Activated naive CD4-positive, alpha-beta T cell treated with anti-CD3 and anti-CD28 coated beads for 36 hours (primary cell): ENCODE data around the gene ZNF785. TPM values are rescaled to one million over a fixed set of nuclear protein-coding genes. Genes with fewer than 3 reads are reported as not detected.
A peak's percentile ranks its signal among the peaks of the same experiment; 100 is the strongest.

Source experiments
- CTCF ChIA-PET: fragments of 350-600 bp; sonication (Branson Sonifier 250); formaldehyde crosslinking; loops from one replicate; lab custom pipeline; 2021; ENCODE audit warnings: antibody characterized with exemption; lab: Charles Lee
- DNase-seq: peaks from one replicate; pipeline ENCODE4 v3.0.0-alpha.2; 2020
- H3K27ac Mint-ChIP-seq: one replicate; pipeline ENCODE4 v1.8.0; 2021; ENCODE audit warnings: mild to moderate bottlenecking, mixed read lengths
- H3K27me3 Mint-ChIP-seq: one replicate; pipeline ENCODE4 v1.8.0; 2021; ENCODE audit warnings: low read depth, mixed read lengths
- H3K36me3 Mint-ChIP-seq: one replicate; pipeline ENCODE4 v1.8.0; 2021; ENCODE audit warnings: low read depth, mixed read lengths
- H3K4me1 Mint-ChIP-seq: one replicate; pipeline ENCODE4 v1.8.0; 2021; ENCODE audit warnings: low read depth, mixed read lengths
- H3K4me3 Mint-ChIP-seq: one replicate; pipeline ENCODE4 v1.8.0; 2021; ENCODE audit warnings: mild to moderate bottlenecking, moderate library complexity, mixed read lengths
- H3K9me3 Mint-ChIP-seq: one replicate; pipeline ENCODE4 v1.8.0; 2021; ENCODE audit warnings: mixed read lengths
- intact Hi-C: fragments of 100-400 bp; cut with micrococcal nuclease; formaldehyde crosslinking; loops from one replicate; pipeline ENCODE4 v1.15.1; 2023
- total RNA-seq, 2 experiments: library from RNA; stranded (reverse); gene quantifications; one replicate each; pipeline ENCODE4 v1.2.3, GENCODE V29; 2021

ZNF785 gene
- total RNA-seq, 2 experiments from 2014 or later, result 11.9 to 13.2 TPM

GRCh38 chr16:30615358-30616091 is 30.0 kb upstream of the ZNF785 start:
- no peaks in the 10 kb centered on the region for H3K36me3 Mint-ChIP-seq
- peak; percentile 91 for DNase-seq

GRCh38 chr16:30609926-30610839 is 24.7 kb upstream of the ZNF785 start, which contains the start of gene ZNF689:
Gene ZNF689, minus strand, starts transcription at chr16:30610389. Its CDS starts 348 bp downstream, at chr16:30610041.
- peak within 1 kb of the TSS; percentile 83 for H3K4me3 Mint-ChIP-seq
- H3K36me3 Mint-ChIP-seq, result peaks cover 13% of the 10 kb centered on the region
- H3K27ac Mint-ChIP-seq, result peak within 1 kb of the TSS; percentile 96
- CTCF ChIA-PET, result interaction anchor here (0.5 to 3.9 kb wide), 8 partner anchors 12 to 547 kb away, joined by 3 to 24 read pairs (median 4); partner anchors contain the start of gene DCTPP1
- H3K27me3 Mint-ChIP-seq, result no peaks in the 10 kb centered on the region
- peak; percentile 98 for DNase-seq
- peaks cover 20% of the 10 kb centered on the region for H3K4me1 Mint-ChIP-seq
- no peaks in the 10 kb centered on the region for H3K9me3 Mint-ChIP-seq
- intact Hi-C loops, result loop anchor here (1.0 to 5.0 kb wide), 7 partner anchors 25 to 488 kb away; partner anchors contain the start of genes DCTPP1, FBRS, MAPK3 and PRR14

More at GRCh38 chr16:30615358-30616091, 30.0 kb upstream of the ZNF785 start:
- peaks cover 3% of the 10 kb centered on the region for H3K4me1 Mint-ChIP-seq
- H3K9me3 Mint-ChIP-seq, result no peaks in the 10 kb centered on the region
- intact Hi-C loops, result loop anchor here (1.0 kb wide), 1 partner anchor 185 kb away; the partner anchor contains the start of gene DCTPP1
- no peak overlapping the region for H3K27ac Mint-ChIP-seq
- no peaks in the 10 kb centered on the region for H3K27me3 Mint-ChIP-seq
- CTCF ChIA-PET, result interaction anchor here (0.6 to 4.8 kb wide), 33 partner anchors 12 to 247 kb away, joined by 3 to 51 read pairs (median 4); partner anchors contain the start of genes DCTPP1, PRR14, ZNF764 and ZNF785
- H3K4me3 Mint-ChIP-seq, result no peak overlapping the region

DNA sequence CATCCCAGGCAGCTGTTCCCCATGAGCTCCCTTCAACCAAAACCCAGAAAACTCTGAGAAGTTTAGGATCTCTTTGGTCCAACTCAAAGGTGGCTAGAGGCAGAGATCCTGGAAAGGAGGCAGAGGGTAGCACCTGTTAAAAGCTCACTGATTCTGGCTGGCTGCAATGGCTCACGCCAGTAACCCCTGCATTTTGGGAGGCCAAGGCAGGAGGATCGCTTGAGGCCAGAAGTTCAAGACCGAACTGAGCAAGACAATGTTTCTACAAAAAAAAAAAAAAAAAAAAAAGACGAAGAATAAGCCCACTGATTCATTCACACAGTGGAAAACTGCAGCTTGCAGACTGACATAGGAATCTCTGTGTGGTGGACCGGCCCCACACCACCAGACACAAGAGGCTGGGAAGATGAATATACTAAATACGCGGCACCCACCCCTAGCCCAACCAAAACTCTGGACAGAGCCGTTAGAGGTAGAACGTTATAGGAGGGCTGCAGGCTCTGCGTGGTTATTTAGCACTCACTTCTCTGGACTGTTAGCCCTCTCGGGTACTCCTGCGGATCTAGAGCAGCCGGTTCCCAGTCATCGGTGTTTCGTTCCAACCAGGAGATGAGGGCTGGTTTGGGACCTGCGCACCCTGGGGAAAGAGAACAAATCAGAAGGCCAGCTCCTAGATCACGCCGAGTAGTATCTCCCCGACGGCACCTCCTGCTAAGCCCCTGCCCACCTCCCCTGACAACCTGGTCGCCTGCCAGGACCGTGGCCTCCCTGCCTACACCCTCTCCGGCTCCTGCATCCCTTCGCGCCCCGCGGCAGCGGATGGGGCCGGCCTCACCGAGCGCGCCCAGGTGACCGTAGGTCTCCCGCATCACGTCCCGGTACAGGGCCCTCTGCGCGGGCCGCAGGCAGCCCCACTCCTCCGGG is 23.8 kb upstream of the ZNF785 start:
- Mint-ChIP-seq H3K27me3 (no peaks in the 10 kb centered on the region), H3K27ac (peak overlapping the region; percentile 96), H3K4me3 (peak overlapping the region; percentile 83), H3K9me3 (no peaks in the 10 kb centered on the region), H3K36me3 (peaks cover 20% of the 10 kb centered on the region), H3K4me1 (peaks cover 20% of the 10 kb centered on the region)
- intact Hi-C loops, result no loop called here
- peak; percentile 60 for DNase-seq
- CTCF ChIA-PET, result interaction anchor here (0.7 to 3.9 kb wide), 7 partner anchors 11 to 179 kb away, joined by 3 to 24 read pairs (median 8); partner anchors contain the start of gene DCTPP1

DNA sequence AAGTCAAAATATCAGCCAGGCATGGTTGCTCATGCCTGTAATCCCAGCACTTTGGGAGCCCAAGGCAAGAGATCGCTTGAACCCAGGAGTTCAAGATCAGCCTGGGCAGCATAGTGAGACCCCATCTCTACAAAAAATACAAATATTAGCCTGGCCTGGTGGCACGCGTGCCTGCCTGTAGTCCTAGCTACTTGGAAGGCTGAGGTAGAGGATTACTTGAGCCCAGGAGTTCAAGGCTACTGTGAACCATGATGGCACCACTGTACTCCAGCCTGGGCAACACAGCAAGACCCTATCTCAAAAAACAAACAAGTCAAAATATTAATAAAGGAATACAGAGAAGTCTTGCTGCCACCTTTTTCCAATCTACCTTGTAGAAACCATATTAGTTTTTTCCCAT is 20.5 kb upstream of the ZNF785 start:
- no peak for DNase-seq
- no peaks in the 10 kb centered on the region for H3K27me3 Mint-ChIP-seq
- H3K36me3 Mint-ChIP-seq, result peaks cover 28% of the 10 kb centered on the region
- H3K4me3 Mint-ChIP-seq, result no peak overlapping the region
- intact Hi-C loops, result no loop called here
- H3K4me1 Mint-ChIP-seq, result peaks cover 23% of the 10 kb centered on the region
- no peak overlapping the region for H3K27ac Mint-ChIP-seq
- no peaks in the 10 kb centered on the region for H3K9me3 Mint-ChIP-seq
- CTCF ChIA-PET, result interaction anchor here (0.6 kb wide), 1 partner anchor 31 kb away, joined by 3 read pairs; no protein-coding TSS in a partner anchor

DNA sequence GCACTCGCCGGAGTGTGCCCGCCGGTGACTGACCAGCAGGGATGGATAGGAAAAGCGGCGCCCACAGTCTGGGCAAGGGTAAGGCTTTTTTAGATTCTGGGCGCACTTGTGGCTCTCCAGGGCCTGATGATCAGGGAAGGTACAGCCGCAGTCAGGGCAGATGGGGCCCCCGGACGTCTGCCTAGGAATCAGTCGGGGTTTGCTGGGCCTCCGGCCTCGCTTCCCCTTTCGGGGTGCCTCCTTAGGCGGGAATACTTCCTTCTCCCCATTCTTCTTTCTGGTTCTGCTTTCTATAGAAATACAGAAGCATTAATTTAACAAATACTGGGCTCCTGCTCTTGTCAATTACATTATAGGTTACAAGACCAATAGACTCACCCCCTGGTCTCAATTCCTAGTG is 19.7 kb upstream of the ZNF785 start:
- CTCF ChIA-PET, result no interaction called here
- no peak overlapping the region for H3K4me3 Mint-ChIP-seq
- peaks cover 17% of the 10 kb centered on the region for H3K4me1 Mint-ChIP-seq
- no peaks in the 10 kb centered on the region for H3K9me3 Mint-ChIP-seq
- H3K27ac Mint-ChIP-seq, result no peak overlapping the region
- H3K36me3 Mint-ChIP-seq, result peaks cover 28% of the 10 kb centered on the region
- H3K27me3 Mint-ChIP-seq, result no peaks in the 10 kb centered on the region
- intact Hi-C loops, result no loop called here
- no peak for DNase-seq

DNA sequence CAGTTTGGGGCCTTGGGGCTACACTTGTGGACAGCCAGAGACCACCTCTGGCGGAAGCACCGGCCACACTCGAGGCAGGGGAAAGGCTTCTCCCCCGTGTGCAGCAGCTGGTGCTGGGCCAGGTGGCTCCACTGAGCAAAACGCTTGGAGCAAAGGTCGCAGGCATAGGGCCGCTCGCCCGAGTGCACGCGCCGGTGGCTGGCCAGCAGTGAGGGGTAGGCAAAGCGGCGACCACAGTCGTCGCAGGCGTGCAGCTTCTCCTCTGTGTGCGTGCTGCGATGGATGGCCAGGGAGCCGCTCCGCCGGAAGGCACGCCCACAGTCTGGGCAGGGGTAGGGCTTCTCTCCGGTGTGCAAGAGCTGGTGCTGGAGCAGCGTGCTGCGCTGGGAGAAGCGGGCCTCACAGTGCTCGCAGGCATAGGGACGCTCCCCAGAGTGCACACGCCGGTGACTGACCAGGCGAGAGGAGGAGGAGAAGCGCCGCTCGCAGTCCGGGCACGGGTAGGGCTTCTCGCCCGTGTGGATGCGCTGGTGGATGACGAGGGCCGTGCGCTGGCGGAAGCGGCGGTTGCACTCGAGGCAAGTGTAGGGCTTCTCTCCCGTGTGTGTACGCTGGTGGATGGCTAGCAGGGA is 18.9 kb upstream of the ZNF785 start:
- Mint-ChIP-seq H3K9me3 (no peaks in the 10 kb centered on the region), H3K36me3 (peaks cover 28% of the 10 kb centered on the region), H3K4me3 (no peak overlapping the region), H3K27ac (no peak overlapping the region), H3K27me3 (no peaks in the 10 kb centered on the region), H3K4me1 (peaks cover 17% of the 10 kb centered on the region)
- intact Hi-C loops, result no loop called here
- no peak for DNase-seq
- CTCF ChIA-PET, result interaction anchor here (1.9 kb wide), 1 partner anchor 69 kb away, joined by 5 read pairs; the partner anchor contains the start of gene ZNF747

GRCh38 chr16:30603945-30604315 is 18.4 kb upstream of the ZNF785 start:
- no peak overlapping the region for H3K27ac Mint-ChIP-seq
- H3K4me1 Mint-ChIP-seq, result peaks cover 14% of the 10 kb centered on the region
- H3K36me3 Mint-ChIP-seq, result peaks cover 28% of the 10 kb centered on the region
- DNase-seq, result no peak
- H3K4me3 Mint-ChIP-seq, result no peak overlapping the region
- H3K9me3 Mint-ChIP-seq, result no peaks in the 10 kb centered on the region
- CTCF ChIA-PET, result interaction anchor here (0.9 to 1.9 kb wide), 3 partner anchors 11 to 155 kb away, joined by 3 to 5 read pairs (median 4); partner anchors contain the start of gene ZNF747
- intact Hi-C loops, result no loop called here
- no peaks in the 10 kb centered on the region for H3K27me3 Mint-ChIP-seq

GRCh38 chr16:30602616-30603277 is 17.2 kb upstream of the ZNF785 start:
- CTCF ChIA-PET, result interaction anchor here (0.6 to 1.9 kb wide), 7 partner anchors 11 to 173 kb away, joined by 3 to 11 read pairs (median 3); partner anchors contain the start of genes DCTPP1 and ZNF747
- no peak overlapping the region for H3K4me3 Mint-ChIP-seq
- peaks cover 10% of the 10 kb centered on the region for H3K4me1 Mint-ChIP-seq
- H3K27me3 Mint-ChIP-seq, result no peaks in the 10 kb centered on the region
- intact Hi-C loops, result no loop called here
- no peaks in the 10 kb centered on the region for H3K9me3 Mint-ChIP-seq
- DNase-seq, result no peak
- H3K27ac Mint-ChIP-seq, result no peak overlapping the region
- H3K36me3 Mint-ChIP-seq, result peaks cover 24% of the 10 kb centered on the region

- Mint-ChIP-seq H3K4me1 (peaks cover 6% of the 10 kb centered on the region), H3K27me3 (no peaks in the 10 kb centered on the region), H3K4me3 (no peak overlapping the region), H3K36me3 (peaks cover 23% of the 10 kb centered on the region), H3K9me3 (no peaks in the 10 kb centered on the region), H3K27ac (no peak overlapping the region)
- DNase-seq, result no peak
- intact Hi-C loops, result no loop called here
- CTCF ChIA-PET, result interaction anchor here (0.9 to 1.6 kb wide), 5 partner anchors 14 to 172 kb away, joined by 3 to 11 read pairs (median 6); partner anchors contain the start of genes DCTPP1 and ITGAL
These were observed 16.5 kb upstream of the ZNF785 start for GRCh38 chr16:30601966-30602365.

DNA sequence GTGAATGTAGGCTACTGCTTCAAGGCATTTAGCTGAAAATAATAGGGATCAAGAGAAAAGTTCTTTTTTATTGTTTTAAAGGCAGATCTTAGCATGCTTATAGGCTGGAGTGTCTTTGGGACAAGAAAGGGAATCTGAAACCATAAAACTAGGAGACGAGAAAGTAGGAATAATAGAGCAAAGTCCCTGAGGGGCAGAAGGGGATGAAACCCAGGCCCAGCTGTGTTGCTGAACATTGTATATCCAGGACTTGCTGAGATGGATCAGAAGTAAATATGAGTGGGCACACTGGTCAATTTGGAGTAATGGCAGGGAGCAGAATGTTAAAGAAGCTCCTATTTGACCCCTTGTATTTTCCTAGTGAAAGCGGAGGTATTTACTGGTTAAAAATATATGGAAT is 15.4 kb upstream of the ZNF785 start:
- Mint-ChIP-seq H3K4me3 (no peak overlapping the region), H3K27ac (no peak overlapping the region), H3K27me3 (no peaks in the 10 kb centered on the region), H3K36me3 (peaks cover 16% of the 10 kb centered on the region), H3K9me3 (no peaks in the 10 kb centered on the region), H3K4me1 (peaks cover 6% of the 10 kb centered on the region)
- no peak for DNase-seq
- intact Hi-C loops, result no loop called here
- CTCF ChIA-PET, result interaction anchor here (1.3 to 4.2 kb wide), 3 partner anchors 10 to 128 kb away, joined by 5 to 25 read pairs (median 6); partner anchors contain the start of gene ITGAL
